ENCODE data around the gene BRD7. TPM values are rescaled to one million over a fixed set of nuclear protein-coding genes. Genes with fewer than 3 reads are reported as not detected.

Gene BRD7
- total and polyA plus RNA-seq, 10 of the 15 experiments (the other 5 are each of a cell fraction or from before 2014, with no cell fraction given) = 16.9 to 74.7 (median 52.0) TPM

DNA sequence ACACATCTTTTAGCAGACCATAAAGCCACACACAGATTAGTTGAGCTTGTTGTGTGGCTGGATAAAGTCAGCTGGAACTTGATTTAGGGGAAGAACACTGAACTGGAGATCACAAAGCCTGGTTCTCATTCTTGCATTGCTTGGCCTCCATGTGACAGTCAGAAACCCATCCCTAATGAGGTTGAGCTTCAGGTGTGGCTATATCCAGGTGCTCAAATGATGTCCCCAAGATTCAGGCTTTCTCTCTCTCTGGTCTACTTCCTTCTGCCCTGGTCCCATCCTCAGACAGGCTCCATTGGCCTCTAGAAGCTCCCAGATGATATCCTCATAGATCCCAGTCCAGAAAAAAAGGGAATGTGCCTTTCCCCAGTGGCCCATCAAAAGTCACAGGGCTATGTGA is 9.6 kb upstream of the BRD7 start:
- Histone ChIP-seq H3K36me3 (ENCODE audit: control insufficient read depth in 2 of 2, insufficient read depth in 2 of 2, low read length in 1 of 2) (no peaks in the 10 kb centered on the region), H4K20me1 (ENCODE audit: control insufficient read depth, insufficient read depth) (no peaks in the 10 kb centered on the region), H3K4me2 (ENCODE audit: control insufficient read depth, insufficient read depth) (no peak overlapping the region), H3K9ac (ENCODE audit: control insufficient read depth, insufficient read depth, low read length) (no peak overlapping the region), H3K4me1 (ENCODE audit: control insufficient read depth, insufficient read depth, low read length) (no peaks in the 10 kb centered on the region), H3K79me2 (ENCODE audit: control insufficient read depth, insufficient read depth, low read length) (no peaks in the 10 kb centered on the region), H3K4me3 (no peak overlapping the region), H3K27me3 (replicated peaks in 1 of 2; ENCODE audit: control insufficient read depth in 2 of 2, insufficient read depth in 2 of 2, low read length in 1 of 2) (no peaks in the 10 kb centered on the region), H2AFZ (ENCODE audit: control insufficient read depth, low read depth, low read length) (no peak overlapping the region), H3K9me3 (replicated peaks; ENCODE audit: control insufficient read depth, insufficient read depth, low read length) (no peaks in the 10 kb centered on the region), H3K27ac (ENCODE audit: control insufficient read depth, insufficient read depth) (no peak overlapping the region)
- ATAC-seq = no peak
- no peak for FAIRE-seq
- in situ Hi-C loops (cut with MboI) (no loop called here), intact Hi-C loops (cut with micrococcal nuclease; ENCODE audit: unreplicated experiment) (loop anchor here (10.0 kb wide), 1 partner anchor 126 kb away; no protein-coding TSS in a partner anchor)
- TF ChIP-seq MYC (IDR thresholded peaks at IDR 0.05; ENCODE audit: insufficient read depth, insufficient read length, insufficient replicate concordance, low read length, severe bottlenecking) = no peak
- no peak for TF ChIP-seq TARDBP (IDR thresholded peaks at IDR 0.05; ENCODE audit: borderline replicate concordance)
- TF ChIP-seq FOXM1 (IDR thresholded peaks at IDR 0.05; ENCODE audit: low read depth, low read length) = no peak
- TF ChIP-seq, protein P1, sequence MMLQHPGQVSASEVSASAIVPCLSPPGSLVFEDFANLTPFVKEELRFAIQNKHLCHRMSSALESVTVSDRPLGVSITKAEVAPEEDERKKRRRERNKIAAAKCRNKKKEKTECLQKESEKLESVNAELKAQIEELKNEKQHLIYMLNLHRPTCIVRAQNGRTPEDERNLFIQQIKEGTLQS (IDR thresholded peaks at IDR 0.05; ENCODE audit: borderline replicate concordance, extremely low read depth, low read depth, low read length) = no peak
- TF ChIP-seq, protein P2, sequence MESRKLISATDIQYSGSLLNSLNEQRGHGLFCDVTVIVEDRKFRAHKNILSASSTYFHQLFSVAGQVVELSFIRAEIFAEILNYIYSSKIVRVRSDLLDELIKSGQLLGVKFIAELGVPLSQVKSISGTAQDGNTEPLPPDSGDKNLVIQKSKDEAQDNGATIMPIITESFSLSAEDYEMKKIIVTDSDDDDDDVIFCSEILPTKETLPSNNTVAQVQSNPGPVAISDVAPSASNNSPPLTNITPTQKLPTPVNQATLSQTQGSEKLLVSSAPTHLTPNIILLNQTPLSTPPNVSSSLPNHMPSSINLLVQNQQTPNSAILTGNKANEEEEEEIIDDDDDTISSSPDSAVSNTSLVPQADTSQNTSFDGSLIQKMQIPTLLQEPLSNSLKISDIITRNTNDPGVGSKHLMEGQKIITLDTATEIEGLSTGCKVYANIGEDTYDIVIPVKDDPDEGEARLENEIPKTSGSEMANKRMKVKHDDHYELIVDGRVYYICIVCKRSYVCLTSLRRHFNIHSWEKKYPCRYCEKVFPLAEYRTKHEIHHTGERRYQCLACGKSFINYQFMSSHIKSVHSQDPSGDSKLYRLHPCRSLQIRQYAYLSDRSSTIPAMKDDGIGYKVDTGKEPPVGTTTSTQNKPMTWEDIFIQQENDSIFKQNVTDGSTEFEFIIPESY (IDR thresholded peaks at IDR 0.05) = no peak
- TF ChIP-seq NR2F1 (conservative IDR thresholded peaks at IDR 0.05) = no peak
- no peak for TF ChIP-seq SUZ12 (IDR thresholded peaks at IDR 0.05; ENCODE audit: unreplicated experiment)
- no peak for TF ChIP-seq RCOR1 (conservative IDR thresholded peaks at IDR 0.05; ENCODE audit: low read depth, low read length)
- no peak for TF ChIP-seq STAT1 (conservative IDR thresholded peaks at IDR 0.05)
- TF ChIP-seq SUPT20H (IDR thresholded peaks at IDR 0.05; ENCODE audit: borderline replicate concordance, control insufficient read depth, low read depth, low read length) = no peak
- no peak for TF ChIP-seq BMI1 (IDR thresholded peaks at IDR 0.05; ENCODE audit: borderline replicate concordance)
- TF ChIP-seq YY1 (IDR thresholded peaks at IDR 0.05; ENCODE audit: low read depth, low read length) = no peak
- no peak for TF ChIP-seq FOXK2 (IDR thresholded peaks at IDR 0.05)
- TF ChIP-seq NFIC (IDR thresholded peaks at IDR 0.05; ENCODE audit: low read depth, low read length) = no peak
- TF ChIP-seq ZSCAN29 (IDR thresholded peaks at IDR 0.05) = no peak
- TF ChIP-seq RB1 (IDR thresholded peaks at IDR 0.05; ENCODE audit: borderline replicate concordance) = no peak
- TF ChIP-seq BCL11A (IDR thresholded peaks at IDR 0.05; ENCODE audit: low read depth, low read length) = no peak
- no peak for TF ChIP-seq RUNX3 (IDR thresholded peaks at IDR 0.05; ENCODE audit: low read length)
- no peak for TF ChIP-seq MTA2 (IDR thresholded peaks at IDR 0.05; ENCODE audit: low read depth)
- TF ChIP-seq RELA (IDR thresholded peaks at IDR 0.05; ENCODE audit: borderline replicate concordance, partially characterized antibody) = no peak
- POLR2A ChIA-PET = no interaction called here
- BruUV-seq (replicated peaks) = no TSS peak
- CTCF ChIA-PET = interaction anchor here (0.7 to 3.0 kb wide), 4 partner anchors 11 to 428 kb away, joined by 4 to 14 read pairs (median 5); no protein-coding TSS in a partner anchor
- SMC1A ChIA-PET (ENCODE audit: uncharacterized antibody, unreplicated experiment) = interaction anchor here (1.5 to 1.7 kb wide), 2 partner anchors 10 to 11 kb away, joined by 3 to 6 read pairs; no protein-coding TSS in a partner anchor
- RAD21 ChIA-PET (ENCODE audit: unreplicated experiment) = no interaction called here
- no peak for DNase-seq (ENCODE audit: low read depth, low spot score)

Data from GM12878 (cell line).